Iris pigment epithelial cell (primary cell): Measurements from ENCODE around the gene MXRA8.
"Not testable (repeated sequence)": the region's sequence is repeated elsewhere in the genome, so short reads cannot be mapped to it uniquely, and the experiment has no call there.

ENCODE experiments used
- DNase-seq: peaks from one replicate; pipeline ENCODE4 v3.0.0-alpha.2; 2011; ENCODE audit warnings: low read depth

MXRA8 gene

DNA sequence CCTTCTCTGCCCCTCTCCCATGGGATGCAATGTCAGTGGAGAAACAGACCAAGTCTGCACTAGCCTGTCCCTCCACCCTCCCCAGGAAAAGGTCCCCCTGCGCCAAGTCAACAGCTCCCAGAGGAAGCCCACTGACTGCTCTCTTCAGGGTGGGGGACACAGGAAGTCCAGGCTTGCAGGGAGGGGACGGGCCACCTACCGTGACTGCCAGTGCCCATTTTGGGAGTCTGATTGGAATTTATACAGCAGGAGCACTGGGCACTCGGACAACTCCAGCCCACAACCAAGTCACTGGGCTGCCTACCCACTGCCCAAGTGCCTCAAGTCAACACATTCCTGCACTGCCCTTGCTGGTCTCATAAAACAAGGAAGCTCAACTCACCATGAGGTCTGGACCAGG, 34.7 kb upstream of the MXRA8 start:
- DNase-seq: no peak

DNA sequence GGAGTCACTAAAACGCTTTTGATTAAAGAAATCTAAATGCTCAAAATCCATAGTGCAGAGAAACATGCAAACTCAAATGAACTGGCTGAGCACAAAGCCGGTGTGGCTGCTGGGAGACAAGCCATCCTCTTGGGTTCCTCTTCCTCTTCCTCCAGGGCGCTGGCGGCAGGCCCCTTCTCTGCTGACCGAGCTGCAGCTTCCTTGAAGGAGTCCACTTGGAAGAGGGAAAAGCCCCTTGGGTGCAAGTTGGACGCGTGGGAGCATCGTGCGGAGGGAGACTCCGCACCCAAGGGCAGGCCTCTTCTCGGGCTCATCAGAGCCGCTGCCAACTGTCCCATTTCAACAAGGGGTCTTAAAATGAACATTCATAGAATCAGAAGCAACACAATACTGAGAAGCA, 32.9 kb upstream of the MXRA8 start:
- DNase-seq: no peak

DNA sequence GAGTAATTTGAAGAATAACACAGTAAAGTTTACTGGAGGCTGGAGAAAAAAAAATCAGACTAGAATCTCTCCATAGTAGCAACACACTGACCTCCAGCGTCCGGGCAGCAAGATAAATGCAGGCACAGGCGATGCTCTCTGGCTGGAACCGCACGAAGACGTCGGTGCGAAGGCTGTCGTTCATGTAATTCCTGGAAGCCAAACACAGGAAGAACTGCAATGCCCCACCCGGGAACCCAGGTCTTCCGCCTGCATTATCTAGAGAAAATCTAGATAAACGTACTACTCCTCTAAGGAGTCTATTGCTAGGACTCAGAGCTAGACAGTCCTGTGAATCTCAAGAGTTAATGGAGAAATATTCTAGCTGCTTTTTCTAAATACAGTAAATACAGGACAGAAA, 32.3 kb upstream of the MXRA8 start:
- no peak for DNase-seq

GRCh38 chr1:1388078-1388472, 29.7 kb upstream of the MXRA8 start:
- no peak for DNase-seq

- no peak for DNase-seq
Measured at GRCh38 chr1:1387098-1388077, 29.0 kb upstream of the MXRA8 start.

DNA sequence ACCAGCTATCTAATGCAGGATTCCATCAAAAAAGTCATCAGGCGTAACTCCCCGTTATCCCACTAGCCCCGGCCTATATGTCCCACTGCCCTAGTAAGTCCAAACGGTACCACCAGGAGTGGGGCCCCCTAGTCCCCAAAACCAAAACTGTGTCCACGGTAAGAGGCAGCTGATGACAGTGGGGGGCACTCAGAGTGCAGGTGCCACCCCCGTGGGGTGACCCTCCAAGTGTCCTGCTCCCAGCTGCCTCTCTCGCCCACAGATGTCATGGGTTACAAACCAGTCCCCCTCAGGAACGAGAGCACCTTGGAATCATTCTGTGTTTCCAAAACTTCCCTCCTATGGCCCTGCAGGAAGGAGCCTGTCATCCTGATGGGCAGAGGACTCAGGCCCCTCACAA, 27.6 kb upstream of the MXRA8 start:
- DNase-seq: no peak

DNA sequence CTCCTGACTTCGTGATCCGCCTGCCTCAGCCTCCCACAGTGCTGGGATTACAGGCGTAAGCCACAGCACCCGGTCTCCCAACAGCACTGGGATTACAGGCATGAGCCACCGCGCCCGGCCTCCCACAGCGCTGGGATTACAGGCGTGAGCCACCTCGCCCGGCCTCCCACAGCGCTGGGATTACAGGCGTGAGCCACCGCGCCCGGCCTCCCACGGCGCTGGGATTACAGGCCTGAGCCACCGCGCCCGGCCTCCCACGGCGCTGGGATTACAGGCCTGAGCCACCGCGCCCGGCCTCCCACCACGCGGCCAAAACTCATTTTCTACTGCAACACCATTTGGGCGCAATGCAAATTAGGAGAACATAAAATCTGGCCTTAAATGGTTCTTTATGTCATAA, 27.0 kb upstream of the MXRA8 start:
- DNase-seq: not testable (repeated sequence)

- no peak for DNase-seq
Measured at GRCh38 chr1:1381294-1381693, 22.9 kb upstream of the MXRA8 start.

DNA sequence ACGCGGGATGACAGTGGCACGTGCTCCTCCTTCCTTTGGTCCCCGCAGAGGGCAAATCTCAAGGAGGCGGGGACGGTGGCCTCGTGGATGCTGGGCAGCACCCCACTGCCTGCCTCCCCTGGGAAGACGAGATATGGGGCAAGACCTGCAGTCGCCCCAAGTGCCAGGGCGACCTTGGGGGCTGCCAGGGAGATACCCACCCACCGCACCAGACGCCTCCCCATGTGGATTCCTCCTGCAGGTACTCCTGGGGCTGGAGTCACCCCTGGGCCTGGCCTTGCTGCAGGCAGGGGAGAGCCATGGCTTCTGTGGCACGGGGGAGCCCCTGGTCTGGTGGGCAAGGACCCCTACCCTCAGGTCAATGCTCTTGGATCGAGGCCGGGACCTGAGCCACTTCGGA, 22.5 kb upstream of the MXRA8 start:
- DNase-seq: no peak

DNA sequence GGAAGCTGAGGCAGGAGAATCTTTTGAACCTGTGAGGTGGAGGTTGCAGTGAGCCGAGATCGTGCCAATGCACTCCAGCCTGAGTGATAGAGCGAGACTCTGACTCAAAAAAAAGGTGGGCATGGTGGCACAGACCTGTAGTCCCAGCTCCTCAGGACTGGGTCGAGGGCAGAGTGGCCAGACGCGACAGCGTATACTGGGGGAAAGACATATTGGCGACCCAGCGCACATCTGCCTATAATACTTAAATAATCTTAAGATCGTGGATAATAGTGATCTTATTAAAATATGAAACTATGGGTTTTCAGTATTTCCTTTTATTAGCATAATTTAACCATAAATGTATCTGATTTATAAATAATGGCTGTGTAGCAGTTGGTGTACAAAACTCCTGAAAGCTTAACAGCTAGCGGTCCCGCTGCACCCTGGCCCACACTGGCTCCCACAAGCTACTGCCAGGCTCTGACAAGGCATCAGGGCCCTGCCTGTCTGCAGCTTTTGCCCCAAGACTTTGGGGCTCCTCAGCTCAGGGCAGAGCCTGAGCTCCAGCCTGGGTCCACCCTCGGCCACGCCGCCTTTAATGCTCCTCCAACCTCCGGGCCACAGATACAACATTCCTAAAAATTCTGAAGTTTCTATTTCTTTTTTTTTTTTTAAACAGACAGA, 19.3 kb upstream of the MXRA8 start:
- DNase-seq: no peak

- no peak for DNase-seq
Measured at GRCh38 chr1:1376551-1377226, 18.3 kb upstream of the MXRA8 start.

DNA sequence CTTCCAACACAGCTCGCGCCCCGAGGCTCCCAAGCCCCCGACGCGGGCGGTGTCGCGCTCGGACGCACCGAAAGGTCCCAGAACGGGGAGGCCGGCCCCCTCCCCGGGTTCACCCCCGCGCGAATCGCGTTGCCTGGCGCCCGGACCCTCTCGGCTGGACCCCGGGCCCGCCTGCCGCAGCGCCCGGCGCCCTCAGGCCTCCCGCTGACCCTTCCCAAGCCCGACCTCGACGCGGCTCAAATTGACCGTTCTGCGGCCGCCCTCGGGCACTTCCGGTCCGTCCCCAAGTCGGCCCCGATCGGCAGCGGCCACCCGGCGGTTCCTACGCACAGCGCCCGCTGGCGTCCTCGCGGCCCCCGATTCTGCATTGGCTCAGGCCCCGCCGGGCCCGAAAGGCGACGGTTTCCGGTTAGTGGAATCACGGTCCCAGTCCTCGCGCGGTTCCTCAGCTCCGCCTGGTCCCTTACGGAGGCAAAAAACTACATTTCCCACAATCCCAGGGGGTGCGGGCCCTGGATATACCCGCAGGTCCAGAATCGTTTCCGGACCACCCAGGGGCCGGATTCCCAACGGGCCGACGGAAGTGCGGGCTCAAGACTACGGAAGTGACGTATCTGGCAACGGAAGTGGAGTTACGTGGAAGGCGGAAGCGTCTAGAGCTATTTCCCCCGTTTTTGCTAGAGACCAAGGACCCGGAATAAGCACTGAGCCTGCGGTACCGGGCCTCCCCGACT, 16.7 kb upstream of the MXRA8 start, which contains the start of gene AURKAIP1:
Gene AURKAIP1 (minus strand): TSS at position 279 of the 734 bp plus-strand sequence. CDS start 451 bp downstream, outside the sequence.
- DNase-seq: peak; percentile 100

DNA sequence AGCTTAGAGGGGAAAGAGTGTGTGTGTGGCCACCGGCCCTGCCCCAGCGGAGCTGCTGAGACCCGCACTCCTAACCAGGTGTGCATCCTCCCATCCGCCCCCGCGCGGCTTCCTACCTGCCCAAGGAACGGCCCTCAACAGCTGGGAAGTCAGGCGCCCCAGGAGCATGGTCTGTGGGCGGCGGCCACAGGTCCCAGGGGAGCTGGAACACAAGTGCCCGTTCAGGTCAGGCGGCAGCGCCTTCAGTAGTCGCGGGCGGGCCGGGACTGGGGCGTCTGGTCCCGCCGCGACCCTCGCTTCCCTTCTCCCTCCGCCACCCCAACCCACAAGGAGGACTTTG, 16.2 kb upstream of the MXRA8 start:
- DNase-seq: no peak

DNA sequence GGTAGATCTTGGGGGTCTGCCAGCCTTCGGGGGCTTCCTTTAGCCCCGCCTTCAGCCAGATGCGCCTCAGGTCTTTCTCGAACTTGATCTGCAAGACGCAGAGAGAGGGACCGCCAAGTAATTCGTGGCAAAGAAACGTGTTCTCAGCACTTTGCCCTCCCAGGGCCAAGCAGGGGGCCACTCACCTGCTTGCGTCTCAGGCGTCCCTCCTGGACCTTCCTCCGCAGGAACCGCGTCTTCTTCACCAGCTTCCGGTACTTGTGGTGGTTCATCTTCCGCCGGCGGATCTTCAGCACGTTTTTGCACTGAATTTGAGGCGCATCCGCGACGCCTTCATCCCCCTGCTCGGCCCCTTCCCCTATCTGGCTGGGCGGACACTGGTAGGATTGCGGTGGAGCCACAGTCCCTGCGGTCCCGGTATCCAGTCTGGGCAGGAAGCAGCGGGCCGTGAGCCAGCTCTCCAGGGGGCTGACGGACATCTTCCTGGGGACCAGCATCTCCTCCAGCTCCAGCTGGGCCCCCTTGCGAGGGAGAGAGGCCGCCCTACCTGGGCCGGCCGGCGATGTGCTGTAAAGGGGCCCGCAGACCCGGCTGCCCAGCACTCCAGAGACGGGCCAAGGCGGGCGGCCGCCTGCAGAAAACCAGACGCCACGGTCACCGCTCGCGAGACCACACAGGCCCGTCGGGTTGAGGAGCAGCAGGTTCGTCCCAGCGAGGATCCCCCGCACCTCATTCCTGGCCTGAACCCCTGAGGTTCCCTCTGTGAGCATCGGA, 15.6 kb upstream of the MXRA8 start:
- peak; percentile 17 for DNase-seq

DNA sequence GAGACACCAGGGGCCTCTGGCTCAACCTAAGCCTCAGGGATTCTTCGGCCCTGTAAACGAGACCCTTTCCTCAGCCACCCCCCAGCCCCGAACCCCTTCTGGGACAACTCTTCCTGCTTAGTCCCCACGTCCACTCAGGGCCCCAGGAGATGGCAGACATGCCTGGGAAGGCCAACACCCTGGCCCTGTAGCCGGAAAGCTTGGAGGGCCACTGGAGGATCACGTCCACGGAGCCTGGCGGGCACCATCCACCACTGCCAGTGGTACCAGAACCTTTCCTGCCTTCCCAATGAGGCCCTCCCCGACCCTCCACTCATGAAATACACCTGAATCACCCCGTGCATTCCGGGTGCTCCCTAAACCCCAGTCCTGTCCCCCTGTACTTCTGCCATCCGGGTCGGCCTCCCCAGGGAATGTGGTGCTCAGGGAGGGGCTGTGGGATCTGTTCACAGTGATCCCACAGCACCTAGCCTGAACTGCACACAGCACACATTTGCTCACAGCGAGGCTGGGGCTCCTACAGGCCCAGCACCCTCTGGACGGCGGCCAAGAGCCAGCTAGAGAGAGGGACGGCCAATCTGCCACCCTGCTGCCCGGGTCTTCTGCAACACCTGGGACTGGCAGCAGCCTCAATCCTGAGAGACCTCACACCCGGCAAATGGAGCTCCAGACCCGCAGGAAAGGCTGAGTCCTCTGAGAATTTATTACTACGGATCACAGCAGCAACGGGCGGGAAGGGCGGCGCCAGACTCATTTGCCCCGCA, 14.9 kb upstream of the MXRA8 start:
- no peak for DNase-seq

DNA sequence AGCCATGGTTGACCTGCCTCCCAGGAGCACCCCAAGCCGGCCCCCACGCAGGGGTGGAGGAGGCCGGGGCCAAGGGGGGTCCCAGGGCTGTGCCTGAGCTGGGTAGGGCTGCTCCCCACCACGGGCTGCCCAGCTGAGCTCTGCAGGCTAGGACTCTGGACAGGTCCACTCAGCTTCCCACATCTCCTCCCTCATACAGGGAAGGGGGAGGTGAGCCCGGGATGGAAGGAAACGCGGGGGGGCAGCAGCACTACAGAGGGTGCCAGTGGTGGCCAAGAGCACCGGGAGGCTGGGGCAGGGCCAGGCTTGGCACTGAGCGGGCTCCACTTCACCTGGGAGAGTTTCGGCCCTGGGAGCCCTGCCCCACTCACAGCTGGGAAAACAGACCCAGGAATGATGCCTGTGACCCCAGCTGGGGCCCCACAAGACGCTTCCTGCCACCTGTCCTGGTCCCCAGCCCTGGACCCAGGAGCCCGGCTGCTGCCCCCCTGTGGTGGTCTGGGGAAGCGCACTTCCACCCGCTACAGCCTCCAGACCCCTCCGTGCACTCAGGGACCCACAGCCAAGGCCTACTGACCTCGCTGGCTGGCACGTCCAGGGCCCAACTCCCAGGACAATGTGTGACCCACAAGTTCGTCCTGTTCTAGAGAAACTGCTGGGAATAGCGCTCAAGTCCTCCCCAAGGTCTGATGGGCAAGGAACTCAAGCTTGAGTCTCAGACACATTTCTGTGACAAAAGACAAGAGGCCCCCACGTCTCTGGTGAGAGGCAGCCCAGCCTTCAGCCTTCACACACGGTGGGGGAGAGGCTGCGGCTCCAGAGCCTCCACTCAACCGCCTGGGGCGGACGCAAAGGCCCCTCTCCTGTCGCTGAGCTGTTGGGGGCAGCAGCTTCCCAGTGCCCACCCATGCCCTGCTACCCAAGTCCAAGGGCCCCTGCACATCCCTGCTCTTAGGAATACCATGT, 13.7 kb upstream of the MXRA8 start:
- DNase-seq: no peak

DNA sequence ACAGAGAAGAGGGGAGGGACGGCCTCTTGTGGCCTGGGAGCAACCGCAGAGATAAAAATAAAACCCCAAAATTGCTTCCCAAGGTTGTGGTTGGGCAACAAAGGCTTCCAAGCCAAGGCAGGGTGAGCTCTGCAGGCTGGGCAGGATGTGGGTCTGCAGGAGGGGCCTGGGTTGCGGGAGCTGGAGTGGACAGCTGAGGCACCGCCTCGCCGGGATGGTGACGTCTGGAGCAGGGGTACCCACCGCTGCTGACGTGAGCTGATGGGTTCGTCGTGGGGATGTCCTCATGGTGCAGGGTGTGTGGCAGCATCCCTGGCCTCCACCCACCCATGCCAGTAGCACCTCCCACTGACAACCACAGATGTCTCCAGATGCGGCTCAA, 13.0 kb upstream of the MXRA8 start:
- no peak for DNase-seq

DNA sequence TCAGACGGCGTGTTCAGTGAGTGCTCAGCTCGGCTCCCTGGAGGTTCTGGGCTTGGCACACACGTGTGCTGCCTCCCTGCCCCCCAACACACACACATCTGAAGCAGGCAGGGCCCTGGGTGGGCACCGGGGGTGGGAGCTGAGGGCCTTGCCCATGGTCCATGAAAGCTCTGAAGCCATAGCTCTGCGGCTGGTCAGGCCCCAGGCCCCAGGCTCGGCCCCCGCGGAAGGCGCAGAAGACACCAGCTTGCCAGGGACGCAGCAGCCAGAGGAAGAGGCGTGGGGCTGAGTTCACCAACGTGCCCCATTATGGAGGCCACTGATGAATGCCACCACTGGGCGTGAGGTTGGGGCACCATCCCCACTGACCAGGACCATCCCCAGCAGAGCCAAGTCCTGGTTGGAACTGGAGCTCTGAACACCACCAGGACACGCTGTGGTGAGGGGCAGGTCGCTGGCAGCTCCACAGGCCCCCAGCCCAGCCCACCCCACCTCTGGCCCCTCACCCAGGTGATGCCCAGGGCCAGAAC, 12.5 kb upstream of the MXRA8 start:
- DNase-seq: no peak

GRCh38 chr1:1370094-1370493, 11.7 kb upstream of the MXRA8 start:
- not testable (repeated sequence) for DNase-seq
